ENCODE results near the gene ASPN. TPM values are rescaled to one million over a fixed set of nuclear protein-coding genes. Genes with fewer than 3 reads are reported as not detected.

ASPN gene
- total and polyA plus RNA-seq, 10 of the 15 experiments (the other 5 are each of a cell fraction or from before 2014, with no cell fraction given) = 0.03 to 0.47 (median 0.42) TPM; not detected in 7

GRCh38 chr9:92522983-92523970 lies 41.0 kb upstream of the ASPN start:
- H3K79me2 ChIP-seq (ENCODE audit: control insufficient read depth, insufficient read depth, low read length) = no peaks in the 10 kb centered on the region
- FAIRE-seq (no peak), DNase-seq (ENCODE audit: low read depth, low spot score) (no peak), ATAC-seq (no peak)
- POLR2A ChIA-PET = no interaction called here
- H3K4me2 ChIP-seq (ENCODE audit: control insufficient read depth, insufficient read depth) = no peak overlapping the region
- H3K4me1 ChIP-seq (ENCODE audit: control insufficient read depth, insufficient read depth, low read length) = no peaks in the 10 kb centered on the region
- in situ Hi-C loops (cut with MboI) = no loop called here
- no peak overlapping the region for H3K4me3 ChIP-seq
- H3K9me3 ChIP-seq (replicated peaks; ENCODE audit: control insufficient read depth, insufficient read depth, low read length) = no peaks in the 10 kb centered on the region
- SMC1A ChIA-PET (ENCODE audit: uncharacterized antibody, unreplicated experiment) = no interaction called here
- H3K9ac ChIP-seq (ENCODE audit: control insufficient read depth, insufficient read depth, low read length) = no peak overlapping the region
- H3K27ac ChIP-seq (ENCODE audit: control insufficient read depth, insufficient read depth) = no peak overlapping the region
- H2AFZ ChIP-seq (ENCODE audit: control insufficient read depth, low read depth, low read length) = no peak overlapping the region
- no peaks in the 10 kb centered on the region for H4K20me1 ChIP-seq (ENCODE audit: control insufficient read depth, insufficient read depth)
- no peaks in the 10 kb centered on the region for H3K36me3 ChIP-seq (ENCODE audit: control insufficient read depth in 2 of 2, insufficient read depth in 2 of 2, low read length in 1 of 2)
- BruUV-seq (replicated peaks) = no TSS peak
- no peaks in the 10 kb centered on the region for H3K27me3 ChIP-seq (replicated peaks in 1 of 2; ENCODE audit: control insufficient read depth in 2 of 2, insufficient read depth in 2 of 2, low read length in 1 of 2)
- CTCF ChIA-PET = interaction anchor here (1.1 kb wide), 1 partner anchor 11 kb away, joined by 3 read pairs; no protein-coding TSS in a partner anchor
- intact Hi-C loops (cut with micrococcal nuclease; ENCODE audit: unreplicated experiment) = no loop called here
- WGBS (ENCODE audit: insufficient coverage, insufficient replicate concordance, low lambda C conversion rate, missing lambda C conversion rate) = 95% methylated on average over 10 of the region's 10 CpGs
- RAD21 ChIA-PET (ENCODE audit: unreplicated experiment) = no interaction called here
- TF ChIP-seq, protein P1, sequence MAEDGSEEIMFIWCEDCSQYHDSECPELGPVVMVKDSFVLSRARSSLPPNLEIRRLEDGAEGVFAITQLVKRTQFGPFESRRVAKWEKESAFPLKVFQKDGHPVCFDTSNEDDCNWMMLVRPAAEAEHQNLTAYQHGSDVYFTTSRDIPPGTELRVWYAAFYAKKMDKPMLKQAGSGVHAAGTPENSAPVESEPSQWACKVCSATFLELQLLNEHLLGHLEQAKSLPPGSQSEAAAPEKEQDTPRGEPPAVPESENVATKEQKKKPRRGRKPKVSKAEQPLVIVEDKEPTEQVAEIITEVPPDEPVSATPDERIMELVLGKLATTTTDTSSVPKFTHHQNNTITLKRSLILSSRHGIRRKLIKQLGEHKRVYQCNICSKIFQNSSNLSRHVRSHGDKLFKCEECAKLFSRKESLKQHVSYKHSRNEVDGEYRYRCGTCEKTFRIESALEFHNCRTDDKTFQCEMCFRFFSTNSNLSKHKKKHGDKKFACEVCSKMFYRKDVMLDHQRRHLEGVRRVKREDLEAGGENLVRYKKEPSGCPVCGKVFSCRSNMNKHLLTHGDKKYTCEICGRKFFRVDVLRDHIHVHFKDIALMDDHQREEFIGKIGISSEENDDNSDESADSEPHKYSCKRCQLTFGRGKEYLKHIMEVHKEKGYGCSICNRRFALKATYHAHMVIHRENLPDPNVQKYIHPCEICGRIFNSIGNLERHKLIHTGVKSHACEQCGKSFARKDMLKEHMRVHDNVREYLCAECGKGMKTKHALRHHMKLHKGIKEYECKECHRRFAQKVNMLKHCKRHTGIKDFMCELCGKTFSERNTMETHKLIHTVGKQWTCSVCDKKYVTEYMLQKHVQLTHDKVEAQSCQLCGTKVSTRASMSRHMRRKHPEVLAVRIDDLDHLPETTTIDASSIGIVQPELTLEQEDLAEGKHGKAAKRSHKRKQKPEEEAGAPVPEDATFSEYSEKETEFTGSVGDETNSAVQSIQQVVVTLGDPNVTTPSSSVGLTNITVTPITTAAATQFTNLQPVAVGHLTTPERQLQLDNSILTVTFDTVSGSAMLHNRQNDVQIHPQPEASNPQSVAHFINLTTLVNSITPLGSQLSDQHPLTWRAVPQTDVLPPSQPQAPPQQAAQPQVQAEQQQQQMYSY (CRISPR knock-in tag; IDR thresholded peaks at IDR 0.05) = no peak
- TF ChIP-seq KLF5 (IDR thresholded peaks at IDR 0.05; ENCODE audit: partially characterized antibody) (no peak), GABPA (IDR thresholded peaks at IDR 0.05; ENCODE audit: low read depth) (no peak), ASH2L (IDR thresholded peaks at IDR 0.05; ENCODE audit: borderline replicate concordance, low read depth) (no peak), JUNB (IDR thresholded peaks at IDR 0.05) (no peak), E2F8 (IDR thresholded peaks at IDR 0.05; ENCODE audit: low read depth, partially characterized antibody) (no peak), KDM1A (IDR thresholded peaks at IDR 0.05; ENCODE audit: borderline replicate concordance) (no peak), CBFB (IDR thresholded peaks at IDR 0.05; ENCODE audit: low read depth) (no peak), MTA2 (IDR thresholded peaks at IDR 0.05; ENCODE audit: low read depth) (no peak), NBN (IDR thresholded peaks at IDR 0.05) (no peak), NFIC (IDR thresholded peaks at IDR 0.05; ENCODE audit: low read depth, low read length) (no peak), NR2C2 (IDR thresholded peaks at IDR 0.05; ENCODE audit: borderline replicate concordance, control insufficient read depth, insufficient read length, low read depth) (no peak), CHD1 (IDR thresholded peaks at IDR 0.05; ENCODE audit: low read depth, low read length) (no peak)
- TF ChIP-seq, protein P2, sequence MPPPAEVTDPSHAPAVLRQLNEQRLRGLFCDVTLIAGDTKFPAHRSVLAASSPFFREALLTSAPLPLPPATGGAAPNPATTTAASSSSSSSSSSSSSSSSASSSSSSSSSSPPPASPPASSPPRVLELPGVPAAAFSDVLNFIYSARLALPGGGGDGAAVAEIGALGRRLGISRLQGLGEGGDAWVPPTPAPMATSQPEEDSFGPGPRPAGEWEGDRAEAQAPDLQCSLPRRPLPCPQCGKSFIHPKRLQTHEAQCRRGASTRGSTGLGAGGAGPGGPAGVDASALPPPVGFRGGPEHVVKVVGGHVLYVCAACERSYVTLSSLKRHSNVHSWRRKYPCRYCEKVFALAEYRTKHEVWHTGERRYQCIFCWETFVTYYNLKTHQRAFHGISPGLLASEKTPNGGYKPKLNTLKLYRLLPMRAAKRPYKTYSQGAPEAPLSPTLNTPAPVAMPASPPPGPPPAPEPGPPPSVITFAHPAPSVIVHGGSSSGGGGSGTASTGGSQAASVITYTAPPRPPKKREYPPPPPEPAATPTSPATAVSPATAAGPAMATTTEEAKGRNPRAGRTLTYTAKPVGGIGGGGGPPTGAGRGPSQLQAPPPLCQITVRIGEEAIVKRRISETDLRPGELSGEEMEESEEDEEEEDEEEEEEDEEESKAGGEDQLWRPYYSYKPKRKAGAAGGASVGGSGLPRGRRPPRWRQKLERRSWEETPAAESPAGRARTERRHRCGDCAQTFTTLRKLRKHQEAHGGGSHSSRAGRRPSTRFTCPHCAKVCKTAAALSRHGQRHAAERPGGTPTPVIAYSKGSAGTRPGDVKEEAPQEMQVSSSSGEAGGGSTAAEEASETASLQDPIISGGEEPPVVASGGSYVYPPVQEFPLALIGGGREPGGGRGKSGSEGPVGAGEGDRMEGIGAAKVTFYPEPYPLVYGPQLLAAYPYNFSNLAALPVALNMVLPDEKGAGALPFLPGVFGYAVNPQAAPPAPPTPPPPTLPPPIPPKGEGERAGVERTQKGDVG (CRISPR knock-in tag; IDR thresholded peaks at IDR 0.05) = no peak

All from GM12878 (cell line).